NCI-H2029 (cell line): ENCODE measurements around the gene LRRC8E.

ENCODE experiments used
- DNase-seq: peaks from one replicate; lab custom pipeline; 2025; lab: John Stamatoyannopoulos, UW

LRRC8E gene

GRCh38 chr19:7888145-7888825 lies at the start of gene LRRC8E:
Gene LRRC8E (plus strand): TSS chr19:7888510. CDS start chr19:7895604, 7,094 bp downstream.
- DNase-seq = no peak

GRCh38 chr19:7839476-7839875 lies 48.8 kb upstream of the LRRC8E start:
- DNase-seq = no peak

GRCh38 chr19:7840629-7841028 lies 47.7 kb upstream of the LRRC8E start:
- DNase-seq = no peak

- DNase-seq = no peak
Measured at GRCh38 chr19:7841751-7842660, 46.3 kb upstream of the LRRC8E start.

GRCh38 chr19:7842661-7843294 lies 45.5 kb upstream of the LRRC8E start:
- DNase-seq = no peak

GRCh38 chr19:7843521-7843920 lies 44.8 kb upstream of the LRRC8E start:
- no peak for DNase-seq

GRCh38 chr19:7844405-7844804 lies 43.9 kb upstream of the LRRC8E start:
- DNase-seq = no peak

- DNase-seq = no peak
Measured at GRCh38 chr19:7844951-7845350, 43.4 kb upstream of the LRRC8E start.

- DNase-seq = no peak
Measured at GRCh38 chr19:7845390-7846154, 42.7 kb upstream of the LRRC8E start.

- no peak for DNase-seq
Measured at GRCh38 chr19:7846155-7846646, 42.1 kb upstream of the LRRC8E start.

- no peak for DNase-seq
Measured at GRCh38 chr19:7847664-7848063, 40.6 kb upstream of the LRRC8E start.

- DNase-seq = no peak
Measured at GRCh38 chr19:7848779-7849457, 39.4 kb upstream of the LRRC8E start.

- no peak for DNase-seq
Measured at GRCh38 chr19:7849631-7849999, 38.7 kb upstream of the LRRC8E start.

GRCh38 chr19:7850000-7850813 lies 38.1 kb upstream of the LRRC8E start:
- no peak for DNase-seq

GRCh38 chr19:7850945-7851622 lies 37.2 kb upstream of the LRRC8E start:
- no peak for DNase-seq

GRCh38 chr19:7851623-7852500 lies 36.4 kb upstream of the LRRC8E start:
- DNase-seq = no peak

GRCh38 chr19:7852851-7853769 lies 35.2 kb upstream of the LRRC8E start:
- peak; percentile 90 for DNase-seq

GRCh38 chr19:7853770-7854128 lies 34.6 kb upstream of the LRRC8E start:
- no peak for DNase-seq
